ENCODE data around the gene RRAGA.

DNA sequence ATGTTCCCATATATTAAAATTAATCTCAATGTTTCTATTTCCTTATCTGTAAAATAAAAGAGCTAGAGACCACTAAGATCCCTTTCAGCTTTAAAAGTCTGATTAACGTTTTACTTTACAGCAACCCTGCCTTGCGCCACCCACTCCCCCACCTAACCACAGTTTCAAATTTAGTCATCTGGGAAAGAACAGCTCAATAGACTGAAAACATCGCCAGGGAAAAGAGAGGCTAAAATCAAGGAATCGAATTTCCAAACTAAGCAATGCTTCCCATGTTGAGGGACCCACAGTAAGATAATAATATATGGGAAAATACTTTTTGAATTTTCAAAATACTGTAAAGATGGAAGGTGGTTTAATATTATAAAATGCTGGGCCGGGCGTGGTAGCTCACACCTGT is 22.9 kb upstream of the RRAGA start:
- TF ChIP-seq, protein P1, sequence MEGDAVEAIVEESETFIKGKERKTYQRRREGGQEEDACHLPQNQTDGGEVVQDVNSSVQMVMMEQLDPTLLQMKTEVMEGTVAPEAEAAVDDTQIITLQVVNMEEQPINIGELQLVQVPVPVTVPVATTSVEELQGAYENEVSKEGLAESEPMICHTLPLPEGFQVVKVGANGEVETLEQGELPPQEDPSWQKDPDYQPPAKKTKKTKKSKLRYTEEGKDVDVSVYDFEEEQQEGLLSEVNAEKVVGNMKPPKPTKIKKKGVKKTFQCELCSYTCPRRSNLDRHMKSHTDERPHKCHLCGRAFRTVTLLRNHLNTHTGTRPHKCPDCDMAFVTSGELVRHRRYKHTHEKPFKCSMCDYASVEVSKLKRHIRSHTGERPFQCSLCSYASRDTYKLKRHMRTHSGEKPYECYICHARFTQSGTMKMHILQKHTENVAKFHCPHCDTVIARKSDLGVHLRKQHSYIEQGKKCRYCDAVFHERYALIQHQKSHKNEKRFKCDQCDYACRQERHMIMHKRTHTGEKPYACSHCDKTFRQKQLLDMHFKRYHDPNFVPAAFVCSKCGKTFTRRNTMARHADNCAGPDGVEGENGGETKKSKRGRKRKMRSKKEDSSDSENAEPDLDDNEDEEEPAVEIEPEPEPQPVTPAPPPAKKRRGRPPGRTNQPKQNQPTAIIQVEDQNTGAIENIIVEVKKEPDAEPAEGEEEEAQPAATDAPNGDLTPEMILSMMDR (IDR thresholded peaks at IDR 0.05): no peak
- TF ChIP-seq POLR2A (IDR thresholded peaks at IDR 0.05): no peak

Measured in Peyer's patch (tissue), 4 donors.